MCF 10A (cell line): Measurements from ENCODE around the gene DLL4. TPM values are rescaled to one million over a fixed set of nuclear protein-coding genes. Genes with fewer than 3 reads are reported as not detected.

Source experiments
- BruUV-seq: library from RNA; stranded (reverse); fragments of 400-500 nt; replicated peaks from 2 replicates; lab custom pipeline; 2021; lab: Mats Ljungman, UMichigan
- CTCF ChIA-PET: fragments of 300-600 bp; sonication (Branson Sonifier 250); formaldehyde crosslinking; extraction: SDS; loops from one replicate; lab custom pipeline; 2021; ENCODE audit warnings: antibody characterized with exemption, inconsistent platforms; lab: Yijun Ruan, JAX
- POLR2A ChIA-PET: fragments of 300-600, 350-650 bp; sonication (Branson Sonifier 250); formaldehyde crosslinking; extraction: SDS; loops from one replicate; lab custom pipeline; 2020; ENCODE audit warnings: antibody characterized with exemption, inconsistent platforms; lab: Yijun Ruan, JAX
- DNase-seq: peaks from one replicate; pipeline ENCODE4 v3.0.0-alpha.2; 2018; ENCODE audit not compliant: unreplicated experiment
- H3K27ac Mint-ChIP-seq: one replicate; pipeline ENCODE4 v1.8.0; 2022; ENCODE audit warnings: mild to moderate bottlenecking, low read depth, mixed read lengths; ENCODE audit not compliant: unreplicated experiment
- H3K27me3 Mint-ChIP-seq: one replicate; pipeline ENCODE4 v1.8.0; 2022; ENCODE audit warnings: mixed read lengths; ENCODE audit not compliant: insufficient read depth, unreplicated experiment
- H3K36me3 Mint-ChIP-seq: one replicate; pipeline ENCODE4 v1.8.0; 2022; ENCODE audit warnings: mild to moderate bottlenecking, moderate library complexity, mixed read lengths; ENCODE audit not compliant: insufficient read depth, unreplicated experiment
- H3K4me1 Mint-ChIP-seq: one replicate; pipeline ENCODE4 v1.8.0; 2022; ENCODE audit warnings: mixed read lengths; ENCODE audit not compliant: insufficient read depth, unreplicated experiment
- H3K4me3 Mint-ChIP-seq: one replicate; pipeline ENCODE4 v1.8.0; 2022; ENCODE audit warnings: mild to moderate bottlenecking, moderate library complexity, mixed read lengths; ENCODE audit not compliant: unreplicated experiment
- H3K9me3 Mint-ChIP-seq: one replicate; pipeline ENCODE4 v1.8.0; 2022; ENCODE audit warnings: mixed read lengths; ENCODE audit not compliant: unreplicated experiment
- CTCF ChIP-seq: fragments of 200-600 bp; IDR thresholded peaks from one replicate; pipeline ENCODE4 v1.8.0; 2022; ENCODE audit warnings: antibody characterized with exemption, mild to moderate bottlenecking; ENCODE audit not compliant: unreplicated experiment
- intact Hi-C: fragments of 100-400 bp; cut with micrococcal nuclease; formaldehyde crosslinking; loops from 2 replicates; pipeline ENCODE4 v1.14.1; 2022
- total RNA-seq: library from RNA; stranded (reverse); gene quantifications from 2 replicates; pipeline ENCODE4 v1.2.3, GENCODE V29; 2022

The DLL4 gene
- total RNA-seq, 1 experiment from 2014 or later, result not detected

- no TSS peak for BruUV-seq
- intact Hi-C loops, result no loop called here
- H3K9me3 Mint-ChIP-seq, result no peaks in the 10 kb centered on the region
- TF ChIP-seq CTCF, result no peak
- no peaks in the 10 kb centered on the region for H3K27me3 Mint-ChIP-seq
- H3K36me3 Mint-ChIP-seq, result no peaks in the 10 kb centered on the region
- CTCF ChIA-PET, result interaction anchor here (0.6 kb wide), 1 partner anchor 32 kb away, joined by 3 read pairs; no protein-coding TSS in a partner anchor
- no peak for DNase-seq
- H3K4me3 Mint-ChIP-seq, result no peak overlapping the region
- no peaks in the 10 kb centered on the region for H3K4me1 Mint-ChIP-seq
- POLR2A ChIA-PET, result no interaction called here
- no peak overlapping the region for H3K27ac Mint-ChIP-seq
Observed at GRCh38 chr15:40917585-40917984, 11.6 kb upstream of the DLL4 start.

DNA sequence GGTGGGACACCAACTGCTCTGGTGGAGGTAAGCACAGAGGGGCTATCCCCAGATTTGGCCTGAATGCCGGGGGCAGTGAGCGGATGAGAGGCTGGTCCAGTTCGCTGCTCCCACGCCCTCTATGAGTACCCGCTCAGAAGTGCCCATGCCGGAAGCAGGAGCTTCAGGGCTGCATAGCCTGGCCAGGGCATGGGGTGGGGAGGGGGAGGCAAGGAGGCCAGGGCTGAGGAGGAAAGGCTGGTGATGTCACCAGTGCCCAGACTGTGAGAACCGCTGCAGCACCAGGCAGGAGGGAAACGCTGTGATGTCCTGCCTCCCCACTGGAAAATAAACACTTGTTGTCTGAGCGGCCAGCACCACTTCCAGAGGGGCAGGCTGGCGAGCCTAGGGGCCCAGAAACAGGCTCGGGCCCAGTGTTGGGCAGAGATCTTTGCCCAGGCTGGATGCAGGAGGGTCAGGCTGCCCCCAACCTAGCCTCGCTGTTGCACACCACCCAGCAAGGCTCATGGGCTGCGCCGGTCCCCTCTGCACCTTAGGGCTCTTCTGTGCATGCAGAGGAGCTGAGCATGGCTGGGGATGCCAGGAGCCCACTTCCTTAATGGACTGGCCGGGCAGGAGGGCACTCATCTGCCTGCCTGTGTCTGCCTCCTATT, 10.9 kb upstream of the DLL4 start:
- POLR2A ChIA-PET, result no interaction called here
- Mint-ChIP-seq H3K4me3 (no peak overlapping the region), H3K9me3 (no peaks in the 10 kb centered on the region), H3K27ac (no peak overlapping the region), H3K36me3 (no peaks in the 10 kb centered on the region), H3K27me3 (no peaks in the 10 kb centered on the region), H3K4me1 (no peaks in the 10 kb centered on the region)
- no TSS peak for BruUV-seq
- DNase-seq, result no peak
- CTCF ChIA-PET, result interaction anchor here (1.5 kb wide), 1 partner anchor 13 kb away, joined by 3 read pairs; no protein-coding TSS in a partner anchor
- TF ChIP-seq CTCF, result no peak
- intact Hi-C loops, result no loop called here

DNA sequence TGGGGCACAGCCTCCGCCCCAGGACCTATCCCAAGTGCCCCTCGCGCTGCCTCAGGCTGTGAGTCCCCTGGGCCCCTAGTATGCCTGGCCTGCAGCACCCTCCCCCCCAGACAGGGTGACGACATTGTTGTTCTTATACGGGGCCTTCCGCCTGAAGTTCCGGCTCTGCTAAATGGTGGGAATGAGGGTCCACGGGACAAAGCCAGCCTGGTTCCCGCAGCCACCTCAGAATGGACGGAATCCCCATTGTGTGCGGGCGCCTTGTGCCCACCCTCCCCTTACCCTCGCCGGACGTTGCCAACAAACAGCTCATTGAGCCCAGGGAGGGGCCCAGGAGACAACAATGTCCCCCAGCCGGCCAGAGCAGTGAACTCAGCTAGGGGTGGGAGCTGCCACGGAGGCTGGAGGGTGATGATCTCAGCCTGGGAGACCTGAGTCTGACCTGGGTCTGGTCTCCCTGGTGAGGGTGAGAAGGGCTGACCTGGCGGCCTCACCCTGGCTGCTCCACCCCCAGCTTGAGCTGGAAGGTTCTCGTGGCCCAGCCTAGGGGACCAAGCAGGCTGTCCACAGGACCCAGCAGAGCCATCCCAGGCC, 10.2 kb upstream of the DLL4 start:
- H3K4me1 Mint-ChIP-seq, result no peaks in the 10 kb centered on the region
- no peak overlapping the region for H3K4me3 Mint-ChIP-seq
- no peak for TF ChIP-seq CTCF
- no peaks in the 10 kb centered on the region for H3K27me3 Mint-ChIP-seq
- BruUV-seq, result no TSS peak
- ChIA-PET CTCF (interaction anchor here (0.6 to 1.6 kb wide), 3 partner anchors 12 to 22 kb away, joined by 3 to 9 read pairs (median 3); no protein-coding TSS in a partner anchor), POLR2A (no interaction called here)
- no peaks in the 10 kb centered on the region for H3K9me3 Mint-ChIP-seq
- H3K27ac Mint-ChIP-seq, result no peak overlapping the region
- intact Hi-C loops, result no loop called here
- no peaks in the 10 kb centered on the region for H3K36me3 Mint-ChIP-seq
- DNase-seq, result no peak

GRCh38 chr15:40921949-40922607, 7.1 kb upstream of the DLL4 start:
- no TSS peak for BruUV-seq
- TF ChIP-seq CTCF, result no peak
- Mint-ChIP-seq H3K4me1 (no peaks in the 10 kb centered on the region), H3K4me3 (no peak overlapping the region), H3K27me3 (peaks cover 6% of the 10 kb centered on the region), H3K36me3 (no peaks in the 10 kb centered on the region), H3K9me3 (no peaks in the 10 kb centered on the region), H3K27ac (no peak overlapping the region)
- CTCF ChIA-PET, result interaction anchor here (1.0 to 1.3 kb wide), 2 partner anchors 18 to 262 kb away, joined by 4 read pairs; no protein-coding TSS in a partner anchor
- no peak for DNase-seq
- intact Hi-C loops, result no loop called here
- POLR2A ChIA-PET, result interaction anchor here (0.6 kb wide), 1 partner anchor 241 kb away, joined by 3 read pairs; no protein-coding TSS in a partner anchor
